ENCODE measurements around the gene CD200R1.

Gene CD200R1

GRCh38 chr3:112974894-112975293 is at the start of gene CD200R1:
Gene CD200R1 (minus strand): TSS chr3:112975103. CDS start chr3:112974857, 246 bp downstream.
- no peak for DNase-seq (ENCODE audit: low read depth)

- DNase-seq (ENCODE audit: low read depth) = no peak
Observed at GRCh38 chr3:113021471-113021870, 46.6 kb upstream of the CD200R1 start.

GRCh38 chr3:113019182-113020137 is 44.6 kb upstream of the CD200R1 start:
- peak; percentile 88 for DNase-seq (ENCODE audit: low read depth)

- peak; percentile 54 for DNase-seq (ENCODE audit: low read depth)
Observed at GRCh38 chr3:113018536-113019181, 43.8 kb upstream of the CD200R1 start.

- DNase-seq (ENCODE audit: low read depth) = no peak
Observed at GRCh38 chr3:113013593-113013992, 38.7 kb upstream of the CD200R1 start.

- no peak for DNase-seq (ENCODE audit: low read depth)
Observed at GRCh38 chr3:113008117-113008516, 33.2 kb upstream of the CD200R1 start.

- no peak for DNase-seq (ENCODE audit: low read depth)
Observed at GRCh38 chr3:113006359-113007056, 31.6 kb upstream of the CD200R1 start.

- DNase-seq (ENCODE audit: low read depth) = no peak
Observed at GRCh38 chr3:113005611-113006010, 30.7 kb upstream of the CD200R1 start.

GRCh38 chr3:113002679-113003078 is 27.8 kb upstream of the CD200R1 start:
- no peak for DNase-seq (ENCODE audit: low read depth)

- no peak for DNase-seq (ENCODE audit: low read depth)
Observed at GRCh38 chr3:113002037-113002436, 27.1 kb upstream of the CD200R1 start.

- no peak for DNase-seq (ENCODE audit: low read depth)
Observed at GRCh38 chr3:113000691-113001090, 25.8 kb upstream of the CD200R1 start.

- DNase-seq (ENCODE audit: low read depth) = no peak
Observed at GRCh38 chr3:112995800-112996199, 20.9 kb upstream of the CD200R1 start.

- DNase-seq (ENCODE audit: low read depth) = peak; percentile 77
Observed at GRCh38 chr3:112990672-112991602, 16.0 kb upstream of the CD200R1 start, which contains the start of gene GTPBP8. Gene GTPBP8 (plus strand): TSS chr3:112990984. CDS start chr3:112991000, 16 bp downstream.

- DNase-seq (ENCODE audit: low read depth) = no peak
Observed at GRCh38 chr3:112987710-112988334, 12.9 kb upstream of the CD200R1 start.

- no peak for DNase-seq (ENCODE audit: low read depth)
Observed at GRCh38 chr3:112984485-112984884, 9.6 kb upstream of the CD200R1 start.

GRCh38 chr3:112982710-112983109 is 7.8 kb upstream of the CD200R1 start:
- DNase-seq (ENCODE audit: low read depth) = no peak

GRCh38 chr3:112980080-112980479 is 5.2 kb upstream of the CD200R1 start:
- no peak for DNase-seq (ENCODE audit: low read depth)

- peak; percentile 6 for DNase-seq (ENCODE audit: low read depth)
Observed at GRCh38 chr3:112979244-112979832, 4.4 kb upstream of the CD200R1 start.

- DNase-seq (ENCODE audit: low read depth) = no peak
Observed at GRCh38 chr3:112976953-112977352, 2.0 kb upstream of the CD200R1 start.

- DNase-seq (ENCODE audit: low read depth) = no peak
Observed at GRCh38 chr3:112976001-112976400, 1.1 kb upstream of the CD200R1 start.

- DNase-seq (ENCODE audit: low read depth) = no peak
Observed at GRCh38 chr3:112974178-112974517, 755 bp downstream of the CD200R1 start.
